HepG2 (cell line): ENCODE results near the gene CNOT1. TPM values are rescaled to one million over a fixed set of nuclear protein-coding genes. Genes with fewer than 3 reads are reported as not detected.
A peak's percentile ranks its signal among the peaks of the same experiment; 100 is the strongest.

Experiments
- ATAC-seq: fragments of 200-7000 bp; cut with Tn5 transposase; 3 replicates; pipeline ENCODE4 v1.9.1; 2020; ENCODE audit warnings: mild to moderate bottlenecking, moderate library complexity
- BruUV-seq: library from RNA; stranded (reverse); fragments of 400-500 nt; replicated peaks from 2 replicates; lab custom pipeline; 2021; lab: Mats Ljungman, UMichigan
- CTCF ChIA-PET: fragments of 300-600 bp; formaldehyde crosslinking; extraction: SDS; loops from one replicate; lab custom pipeline; 2021; ENCODE audit warnings: low total read pairs, inconsistent platforms, low intra/inter-chr PET ratio; lab: Yijun Ruan, JAX
- POLR2A ChIA-PET: fragments of 350-600 bp; sonication (Branson Sonifier 250); formaldehyde crosslinking; loops from one replicate; lab custom pipeline; 2020; ENCODE audit warnings: antibody characterized with exemption, inconsistent platforms; lab: Yijun Ruan, JAX
- DNase-seq: peaks from one replicate; pipeline ENCODE4 v3.0.0-alpha.2; 2015; ENCODE audit warnings: low spot score
- FAIRE-seq: peaks from 3 replicates; lab custom pipeline; 2011; peaks lifted over from hg19 to GRCh38; lab: Jason Lieb, UNC
- H2AFZ ChIP-seq: one replicate; pipeline ENCODE4 v1.6.1; 2011; ENCODE audit warnings: low read length, inconsistent platforms
- H3K27ac ChIP-seq: fragments of 300-600 bp; 3 replicates; pipeline ENCODE4 v1.8.0; 2011; ENCODE audit warnings: mixed run types, mild to moderate bottlenecking, mixed read lengths, low read length, inconsistent platforms; ENCODE audit not compliant: insufficient read depth; ENCODE audit errors: extremely low read length
- H3K27me3 ChIP-seq, 2 experiments: fragments of 200-600 bp in 1 of 2; 2 replicates in 1 of 2; 3 replicates in 1 of 2; pipeline versions ENCODE4 v1.6.0 to v1.8.0; 2011; ENCODE audit warnings: low read length in 2 of 2, mild to moderate bottlenecking in 2 of 2, moderate library complexity in 2 of 2, inconsistent platforms in 1 of 2; ENCODE audit not compliant: insufficient read depth in 2 of 2, control insufficient read depth in 1 of 2
- H3K36me3 ChIP-seq, 2 experiments: fragments of 200-600 bp in 1 of 2; replicated peaks in 1 of 2; 2 replicates in 1 of 2; 3 replicates in 1 of 2; pipeline versions ENCODE4 v1.5.1 to v1.8.0; 2011; ENCODE audit warnings: low read length in 2 of 2, inconsistent platforms in 1 of 2; ENCODE audit not compliant: insufficient read depth in 2 of 2, control insufficient read depth in 1 of 2
- H3K4me1 ChIP-seq: 2 replicates; pipeline ENCODE4 v1.5.1; 2012; ENCODE audit warnings: low read length, inconsistent platforms; ENCODE audit not compliant: insufficient read depth
- H3K4me2 ChIP-seq: 2 replicates; pipeline ENCODE4 v1.6.0; 2011; ENCODE audit warnings: low read depth, low read length, inconsistent platforms
- H3K4me3 ChIP-seq, 3 experiments: fragments of 200-600 bp in 1 of 3; sonication (generic), shearing (Covaris generic) in 1 of 3; replicated peaks in 1 of 3; 2 replicates each; pipeline ENCODE4 v1.5.1; 2011 to 2016; ENCODE audit warnings: low read length in 3 of 3, inconsistent platforms in 2 of 3, low read depth in 2 of 3, mild to moderate bottlenecking in 2 of 3, control low read depth in 1 of 3, mixed read lengths in 1 of 3; ENCODE audit not compliant: insufficient read depth in 1 of 3
- H3K79me2 ChIP-seq: one replicate; pipeline ENCODE4 v1.6.1; 2011; ENCODE audit warnings: low read length, inconsistent platforms; ENCODE audit not compliant: insufficient read depth
- H3K9ac ChIP-seq: 2 replicates; pipeline ENCODE4 v1.6.0; 2011; ENCODE audit warnings: mild to moderate bottlenecking, low read depth, low read length, inconsistent platforms; ENCODE audit not compliant: insufficient read depth
- H3K9me3 ChIP-seq: 2 replicates; pipeline ENCODE4 v1.5.1; 2012; ENCODE audit warnings: mild to moderate bottlenecking, low read length
- H4K20me1 ChIP-seq: 2 replicates; pipeline ENCODE4 v1.6.0; 2011; ENCODE audit warnings: inconsistent platforms, mild to moderate bottlenecking, low read length, moderate library complexity; ENCODE audit not compliant: insufficient read depth
- ARID2 ChIP-seq: sonication (generic); formaldehyde crosslinking; IDR thresholded peaks from 2 replicates; pipeline ENCODE4 v1.8.1; 2022; ENCODE audit warnings: mild to moderate bottlenecking, missing genetic modification reagents, borderline replicate concordance
- ATAD3A ChIP-seq: sonication (generic); formaldehyde crosslinking; IDR thresholded peaks from 2 replicates; pipeline ENCODE4 v1.4.0; 2020; ENCODE audit warnings: missing genetic modification reagents
- BCL6 ChIP-seq: IDR thresholded peaks from 2 replicates; pipeline ENCODE4 v1.6.1; 2016; ENCODE audit warnings: missing genetic modification reagents, missing compliant biosample characterization
- FOXP1 ChIP-seq, 2 experiments: fragments of 450-650 bp in 1 of 2; IDR thresholded peaks; 2 replicates each; pipeline ENCODE4 v1.6.1; 2017 to 2018; ENCODE audit warnings: antibody characterized with exemption in 1 of 2
- GMEB2 ChIP-seq: IDR thresholded peaks from 2 replicates; pipeline ENCODE4 v1.6.1; 2016; ENCODE audit warnings: missing biosample characterization, missing genetic modification reagents, low read depth
- HHEX ChIP-seq: IDR thresholded peaks from 2 replicates; pipeline ENCODE4 v1.6.1; 2016; ENCODE audit warnings: control low read depth
- KAT7 ChIP-seq: IDR thresholded peaks from 2 replicates; pipeline ENCODE4 v1.6.1; 2018; ENCODE audit warnings: borderline replicate concordance, missing compliant biosample characterization
- SP140L ChIP-seq: sonication (generic); formaldehyde crosslinking; IDR thresholded peaks from 2 replicates; pipeline ENCODE4 v1.4.0; 2020; ENCODE audit warnings: missing genetic modification reagents, borderline replicate concordance
- TCF7 ChIP-seq: sonication (generic); IDR thresholded peaks from 2 replicates; pipeline ENCODE4 v1.6.1; 2016; ENCODE audit warnings: antibody characterized with exemption, low read depth
- ZFP36L2 ChIP-seq: sonication (generic); formaldehyde crosslinking; IDR thresholded peaks from 2 replicates; pipeline ENCODE4 v1.4.0; 2020; ENCODE audit warnings: missing genetic modification reagents
- ZNF280D ChIP-seq: sonication (generic); formaldehyde crosslinking; IDR thresholded peaks from 2 replicates; pipeline ENCODE4 v1.5.1; 2020; ENCODE audit warnings: mild to moderate bottlenecking, missing genetic modification reagents
- ZNF781 ChIP-seq: sonication (generic); formaldehyde crosslinking; IDR thresholded peaks from 2 replicates; pipeline ENCODE4 v1.5.1; 2020; ENCODE audit warnings: borderline replicate concordance, mild to moderate bottlenecking, missing genetic modification reagents; ENCODE audit errors: not compliant biosample characterization
- ZNF891 ChIP-seq: sonication (generic); formaldehyde crosslinking; IDR thresholded peaks from 2 replicates; pipeline ENCODE4 v1.5.0; 2020; ENCODE audit warnings: mild to moderate bottlenecking, missing genetic modification reagents
- WGBS: methylation state at CpG from one replicate; pipeline ENCODE4 v1.1.6; 2017; ENCODE audit warnings: low lambda C conversion rate; 5-methylcytosine and 5-hydroxymethylcytosine counted together
- in situ Hi-C: cut with HindIII; loops from 2 replicates; pipeline ENCODE4 v1.10.0; 2017; ENCODE audit warnings: low pct_unique_long_range_greater_than_20kb; ENCODE audit not compliant: extremely low pct_ligation_motif_present
- intact Hi-C: fragments of 100-400 bp; cut with micrococcal nuclease; formaldehyde crosslinking; loops from one replicate; pipeline ENCODE4 v1.10.0; 2022; ENCODE audit not compliant: unreplicated experiment
- polyA plus RNA-seq, 8 experiments: library from polyadenylated mRNA; depleted of rRNA in 3 of 8; stranded (reverse) in 7 of 8; unstranded in 1 of 8; fragments of >200 nt; fragmentation: Illumina TruSeq in 4 of 8; extraction: Trizol in 4 of 8; gene quantifications; 2 replicates each; pipeline versions ENCODE4 v1.2.1 to v1.2.3, GENCODE V29; 2011 to 2016; ENCODE audit warnings: low read depth in 4 of 8, missing spikeins in 1 of 8, mixed read lengths in 1 of 8; ENCODE audit not compliant: insufficient read depth in 1 of 8
- total RNA-seq, 5 experiments: library from RNA; depleted of rRNA; stranded (reverse); fragments of >200 nt; fragmentation: Illumina TruSeq; extraction: Trizol; gene quantifications; 2 replicates each; pipeline ENCODE4 v1.2.3, GENCODE V29; 2016; ENCODE audit warnings: low read depth in 1 of 5

Gene CNOT1
- total and polyA plus RNA-seq, 2 of the 13 experiments (the other 11 are each of a cell fraction or from before 2014, with no cell fraction given), result 188 to 232 TPM

DNA sequence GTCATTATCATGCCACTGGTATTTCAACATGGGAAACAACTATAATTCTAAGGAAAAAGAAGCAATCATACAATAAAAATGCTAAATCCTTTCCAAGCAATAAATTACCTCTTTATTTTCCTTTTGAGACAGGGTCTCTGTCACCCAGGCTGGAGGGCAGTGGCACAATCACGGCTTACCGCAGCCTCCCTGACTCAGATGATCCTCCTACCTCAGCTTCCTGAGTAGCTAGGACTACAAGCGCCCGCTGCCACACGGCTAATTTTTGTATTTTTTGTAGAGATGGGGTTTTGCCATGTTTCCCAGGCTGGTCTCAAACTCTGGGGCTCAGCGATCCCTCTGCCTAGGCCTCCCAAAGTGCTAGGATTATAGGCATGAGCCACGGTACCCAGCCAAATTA is 24.1 kb downstream of the CNOT1 start (continued):
- TF ChIP-seq ZNF280D, result no peak
- no peak for TF ChIP-seq ZNF891 (CRISPR knock-in tag)
- no peak for TF ChIP-seq KAT7 (CRISPR knock-in tag)
- no peak for TF ChIP-seq FOXP1 (IDR thresholded peaks at IDR 0.05)
- no peak for TF ChIP-seq FOXP1 (CRISPR knock-in tag; IDR thresholded peaks at IDR 0.05)
- TF ChIP-seq GMEB2 (CRISPR knock-in tag), result no peak
- no peak for TF ChIP-seq SP140L (CRISPR knock-in tag)
- TF ChIP-seq ARID2 (CRISPR knock-in tag), result no peak
- TF ChIP-seq, all 625 proteins: peak for 0

- Histone ChIP-seq H3K27me3 (no peaks in the 10 kb centered on the region), H3K4me1 (peaks cover 20% of the 10 kb centered on the region), H4K20me1 (no peaks in the 10 kb centered on the region; the same call in 1 of the 2 replicates)
- intact Hi-C loops, result no loop called here
- FAIRE-seq, result no peak
- DNase-seq, result no peak
- peak; percentile 67 for ATAC-seq
- TF ChIP-seq TCF7, result no peak
- TF ChIP-seq BCL6 (CRISPR knock-in tag), result peak; percentile 29; the same call in 1 of the 2 replicates
- no peak for TF ChIP-seq ZFP36L2
- TF ChIP-seq ZNF781 (CRISPR knock-in tag), result no peak
- no peak for TF ChIP-seq ATAD3A (CRISPR knock-in tag)
- no peak for TF ChIP-seq HHEX (CRISPR knock-in tag)
- TF ChIP-seq, all 625 proteins: peak for 1
- H3K27ac ChIP-seq, result no peak overlapping the region
- H3K4me2 ChIP-seq, result no peak overlapping the region
- BruUV-seq, result no TSS peak
- CTCF ChIA-PET, result no interaction called here
- no peaks in the 10 kb centered on the region for H3K9me3 ChIP-seq
- in situ Hi-C loops, result no loop called here
- 63% methylated on average over 4 of the region's 4 CpGs for WGBS
- no peak overlapping the region for H3K4me3 ChIP-seq
- H3K79me2 ChIP-seq, result peaks cover 12% of the 10 kb centered on the region
- POLR2A ChIA-PET, result interaction anchor here (1.4 kb wide), 1 partner anchor 38 kb away, joined by 3 read pairs; no protein-coding TSS in a partner anchor
- peaks cover 18 to 83% of the 10 kb centered on the region in 2 experiments for H3K36me3 ChIP-seq
- H2AFZ ChIP-seq, result no peak overlapping the region
- H3K9ac ChIP-seq, result no peak overlapping the region
These were observed 38.5 kb downstream of the CNOT1 start for GRCh38 chr16:58591083-58591482.
